ENCODE data around the gene SAP30L.

GRCh38 chr5:154411338-154411737, 34.5 kb upstream of the SAP30L start:
- TF ChIP-seq, protein P1, sequence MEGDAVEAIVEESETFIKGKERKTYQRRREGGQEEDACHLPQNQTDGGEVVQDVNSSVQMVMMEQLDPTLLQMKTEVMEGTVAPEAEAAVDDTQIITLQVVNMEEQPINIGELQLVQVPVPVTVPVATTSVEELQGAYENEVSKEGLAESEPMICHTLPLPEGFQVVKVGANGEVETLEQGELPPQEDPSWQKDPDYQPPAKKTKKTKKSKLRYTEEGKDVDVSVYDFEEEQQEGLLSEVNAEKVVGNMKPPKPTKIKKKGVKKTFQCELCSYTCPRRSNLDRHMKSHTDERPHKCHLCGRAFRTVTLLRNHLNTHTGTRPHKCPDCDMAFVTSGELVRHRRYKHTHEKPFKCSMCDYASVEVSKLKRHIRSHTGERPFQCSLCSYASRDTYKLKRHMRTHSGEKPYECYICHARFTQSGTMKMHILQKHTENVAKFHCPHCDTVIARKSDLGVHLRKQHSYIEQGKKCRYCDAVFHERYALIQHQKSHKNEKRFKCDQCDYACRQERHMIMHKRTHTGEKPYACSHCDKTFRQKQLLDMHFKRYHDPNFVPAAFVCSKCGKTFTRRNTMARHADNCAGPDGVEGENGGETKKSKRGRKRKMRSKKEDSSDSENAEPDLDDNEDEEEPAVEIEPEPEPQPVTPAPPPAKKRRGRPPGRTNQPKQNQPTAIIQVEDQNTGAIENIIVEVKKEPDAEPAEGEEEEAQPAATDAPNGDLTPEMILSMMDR (IDR thresholded peaks at IDR 0.05) = no peak
- TF ChIP-seq POLR2A (IDR thresholded peaks at IDR 0.05) (no peak), POLR2AphosphoS5 (IDR thresholded peaks at IDR 0.05) (no peak)

Data from transverse colon (tissue), 4 donors.